Mammary epithelial cell (primary cell): Measurements from ENCODE around the gene RAI1.

Source experiments
- CTCF ChIP-seq, 2 donors: IDR thresholded peaks in 1 of 2; conservative IDR thresholded peaks in 1 of 2; 2 replicates each; pipeline ENCODE4 v1.5.1; 2011 to 2012; ENCODE audit warnings: inconsistent platforms in 2 of 2, low read length in 2 of 2, mild to moderate bottlenecking in 2 of 2, control low read depth in 1 of 2, low read depth in 1 of 2; ENCODE audit not compliant: insufficient read depth in 1 of 2; ENCODE audit errors: extremely low read depth in 1 of 2
- EZH2 ChIP-seq: IDR thresholded peaks from 2 replicates; pipeline ENCODE4 v1.6.1; 2012; ENCODE audit warnings: low read length, inconsistent platforms, borderline replicate concordance

DNA sequence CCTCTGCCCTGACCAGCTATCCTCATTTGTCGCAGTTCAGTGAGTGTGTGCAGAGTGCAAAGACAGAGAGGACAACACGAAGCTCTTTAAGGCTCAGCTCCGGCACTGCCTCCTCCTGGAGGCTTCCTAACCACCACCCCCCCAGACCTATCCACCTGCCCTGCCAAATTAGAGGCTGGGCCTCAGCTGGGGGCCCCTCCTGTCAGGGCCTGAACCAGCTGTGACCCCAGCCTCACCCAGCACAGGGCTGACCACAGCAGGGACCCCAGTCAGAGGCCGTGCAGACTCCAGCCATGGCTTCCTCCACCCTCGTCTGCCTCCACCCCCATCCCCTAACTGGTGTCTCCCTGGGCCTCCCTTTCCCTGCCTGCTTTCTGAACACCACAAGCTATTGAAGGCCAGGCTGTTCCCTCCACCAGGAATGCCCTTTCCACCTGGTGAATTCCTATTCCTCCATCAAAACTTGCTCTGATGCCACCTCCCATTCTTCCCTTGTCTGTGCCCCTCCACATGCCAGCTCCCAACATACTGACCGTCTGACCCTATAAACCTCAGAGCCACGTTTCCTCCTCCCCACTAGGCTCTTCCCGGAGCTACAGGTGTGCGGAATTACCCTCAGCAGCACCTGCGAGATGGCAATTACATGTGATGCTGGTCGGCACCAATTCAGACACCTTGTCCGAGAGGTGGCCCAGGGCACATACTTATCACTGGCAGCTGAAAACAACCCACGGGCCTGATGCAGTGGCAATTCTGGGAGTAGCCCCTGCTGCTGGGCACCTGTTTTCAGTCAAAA lies 146.8 kb downstream of the RAI1 start:
- TF ChIP-seq CTCF (conservative IDR thresholded peaks at IDR 0.05 in 1 of 2, IDR thresholded peaks at IDR 0.05 in 1 of 2; ENCODE audit: extremely low read depth in 1 of 2, insufficient read depth in 1 of 2, low read depth in 1 of 2, low read length in 2 of 2) (no peak), EZH2 (no peak)
